ENCODE results near the gene GLB1L3. TPM values are rescaled to one million over a fixed set of nuclear protein-coding genes. Genes with fewer than 3 reads are reported as not detected.

GLB1L3 gene
- total and polyA plus RNA-seq, 2 donors (not counting 3 experiments of a cell fraction or from before 2014, with no cell fraction given), result not detected

DNA sequence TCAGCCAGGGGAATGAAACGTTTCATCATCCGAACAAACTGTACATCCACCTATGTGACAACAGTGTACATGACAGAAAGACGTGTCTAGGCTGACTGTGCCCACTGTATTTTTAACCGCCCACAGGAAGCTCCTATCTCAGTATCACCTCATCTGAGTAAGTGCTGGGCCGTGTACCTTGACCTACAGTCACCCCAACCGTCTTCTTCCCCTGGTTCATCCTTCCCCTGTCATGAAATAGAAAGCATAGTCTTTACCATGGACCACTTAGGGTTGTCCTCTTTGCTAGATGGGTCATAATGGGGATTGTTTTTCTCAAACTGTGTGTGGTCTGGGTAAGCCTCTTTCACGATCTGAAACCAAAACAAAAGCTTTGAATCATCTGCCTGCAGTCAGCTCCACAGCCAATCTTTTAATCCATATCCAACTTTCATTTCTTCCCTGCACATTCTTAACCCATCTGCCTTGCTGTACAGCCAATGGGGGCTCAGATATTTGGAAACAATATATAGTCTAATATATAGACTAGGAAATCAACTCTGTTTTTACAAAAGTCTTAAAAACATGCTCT lies 27.2 kb upstream of the GLB1L3 start:
- BruUV-seq (replicated peaks), result no TSS peak
- POLR2A ChIA-PET, result no interaction called here
- no peak for FAIRE-seq
- Histone ChIP-seq H3K4me2 (ENCODE audit: insufficient read depth, low read length) (no peak overlapping the region), H3K9ac (replicated peaks; ENCODE audit: extremely low read depth, insufficient read depth, low read length) (no peak overlapping the region), H3K4me1 (ENCODE audit: control insufficient read depth, extremely low read depth, insufficient read depth, low read length) (peaks cover 6% of the 10 kb centered on the region), H3K36me3 (ENCODE audit: control insufficient read depth in 2 of 2, extremely low read depth in 1 of 2, insufficient read depth in 2 of 2, low read length in 2 of 2) (peaks cover 3 to 41% of the 10 kb centered on the region in 2 experiments), H3K27ac (ENCODE audit: insufficient read depth, low read depth, low read length) (no peak overlapping the region), H3K9me3 (replicated peaks; ENCODE audit: control insufficient read depth, insufficient read depth, low read length) (no peaks in the 10 kb centered on the region), H4K20me1 (replicated peaks; ENCODE audit: control insufficient read depth, extremely low read depth, insufficient read depth, low read length) (no peaks in the 10 kb centered on the region), H3K79me2 (ENCODE audit: control insufficient read depth, insufficient read depth, low read length) (peaks cover 1% of the 10 kb centered on the region), H3K4me3 (replicated peaks in 1 of 3; ENCODE audit: insufficient read depth in 1 of 3, low read depth in 1 of 3, low read length in 3 of 3) (no peak overlapping the region), H3K27me3 (ENCODE audit: control insufficient read depth in 2 of 2, insufficient read depth in 2 of 2, low read length in 2 of 2) (no peaks in the 10 kb centered on the region), H2AFZ (ENCODE audit: low read depth, low read length) (no peak overlapping the region), H3K9me1 (replicated peaks; ENCODE audit: control insufficient read depth, extremely low read depth, insufficient read depth, low read length) (no peaks in the 10 kb centered on the region)
- dilution Hi-C loops (cut with MboI; ENCODE audit: extremely low pct_ligation_motif_present, low sequenced_read_pairs), result no loop called here
- intact Hi-C loops (cut with micrococcal nuclease), result no loop called here
- no peak for TF ChIP-seq GATA2 (IDR thresholded peaks at IDR 0.05; ENCODE audit: insufficient read depth, insufficient read length, low read depth, low read length)
- TF ChIP-seq MYC (IDR thresholded peaks at IDR 0.05; ENCODE audit: low read depth, low read length), result no peak
- TF ChIP-seq CTCF (IDR thresholded peaks at IDR 0.05; ENCODE audit: extremely low read depth in 1 of 2, insufficient read depth in 1 of 2, low read depth in 1 of 2, low read length in 2 of 2), result no peak
- TF ChIP-seq MAX (IDR thresholded peaks at IDR 0.05; ENCODE audit: insufficient read depth, insufficient read length), result no peak
- no peak for TF ChIP-seq FOS (IDR thresholded peaks at IDR 0.05; ENCODE audit: borderline replicate concordance, insufficient read depth, low read length)
- TF ChIP-seq JUN (IDR thresholded peaks at IDR 0.05; ENCODE audit: borderline replicate concordance, insufficient read depth, insufficient read length, low read depth), result no peak
- no peak for TF ChIP-seq POLR2A (IDR thresholded peaks at IDR 0.05; ENCODE audit: low read depth, low read length)
- no peak for TF ChIP-seq EZH2 (IDR thresholded peaks at IDR 0.05; ENCODE audit: borderline replicate concordance, low read depth, low read length, severe bottlenecking)
- no peak for TF ChIP-seq POLR2AphosphoS5 (IDR thresholded peaks at IDR 0.05; ENCODE audit: insufficient read depth, low read depth, low read length)
- CTCF ChIA-PET, result interaction anchor here (0.7 kb wide), 1 partner anchor 210 kb away, joined by 4 read pairs; no protein-coding TSS in a partner anchor
- DNase-seq (ENCODE audit: low read depth, low spot score), result no peak
